H1 (cell line): ENCODE data around the gene ZFP57. TPM values are rescaled to one million over a fixed set of nuclear protein-coding genes. Genes with fewer than 3 reads are reported as not detected.
A peak's percentile ranks its signal among the peaks of the same experiment; 100 is the strongest.

Experiments
- CTCF ChIA-PET: fragments of 300-600 bp; sonication (Branson Sonifier 250); formaldehyde crosslinking; loops from one replicate; lab custom pipeline; 2021; ENCODE audit not compliant: partially characterized antibody; lab: Charles Lee
- POLR2A ChIA-PET: fragments of 300-600 bp; sonication (Branson Sonifier 250); formaldehyde crosslinking; loops from one replicate; lab custom pipeline; 2021; ENCODE audit warnings: inconsistent platforms; ENCODE audit not compliant: partially characterized antibody; lab: Charles Lee
- DNase-seq, 2 experiments: peaks; one replicate each; pipeline versions ENCODE4 v3.0.0 to v3.0.0-alpha.2; 2010 to 2022; ENCODE audit warnings: low spot score in 2 of 2, low read depth in 1 of 2, mixed read lengths in 1 of 2
- FAIRE-seq: peaks from 2 replicates; lab custom pipeline; 2011; peaks lifted over from hg19 to GRCh38; lab: Jason Lieb, UNC
- H2AFZ ChIP-seq: 2 replicates; pipeline ENCODE4 v1.8.1; 2012; ENCODE audit warnings: low read length, inconsistent platforms
- H2AK5ac ChIP-seq: 2 replicates; pipeline ENCODE4 v1.6.1; 2013; ENCODE audit warnings: low read depth, low read length
- H2BK120ac ChIP-seq: replicated peaks from 2 replicates; pipeline ENCODE3; 2013; ENCODE audit warnings: low read depth, low read length, inconsistent platforms
- H2BK12ac ChIP-seq: 2 replicates; pipeline ENCODE4 v1.6.1; 2013; ENCODE audit warnings: low read depth, low read length
- H2BK15ac ChIP-seq: 2 replicates; pipeline ENCODE4 v1.6.1; 2013; ENCODE audit warnings: low read length
- H2BK20ac ChIP-seq: 2 replicates; pipeline ENCODE4 v1.6.1; 2013; ENCODE audit warnings: low read length
- H2BK5ac ChIP-seq: 2 replicates; pipeline ENCODE4 v1.6.1; 2013; ENCODE audit warnings: low read depth, low read length
- H3K14ac ChIP-seq: 2 replicates; pipeline ENCODE4 v1.6.1; 2013; ENCODE audit warnings: inconsistent platforms; ENCODE audit not compliant: insufficient read length
- H3K18ac ChIP-seq: 2 replicates; pipeline ENCODE4 v1.6.1; 2013; ENCODE audit warnings: low read length; ENCODE audit errors: extremely low read depth
- H3K23ac ChIP-seq: 2 replicates; pipeline ENCODE4 v1.6.1; 2013; ENCODE audit warnings: inconsistent platforms; ENCODE audit not compliant: insufficient read length
- H3K23me2 ChIP-seq: 2 replicates; pipeline ENCODE4 v1.6.1; 2013; ENCODE audit warnings: low read depth, low read length
- H3K27ac ChIP-seq: 2 replicates; pipeline ENCODE4 v1.6.1; 2011; ENCODE audit warnings: low read depth, low read length, inconsistent platforms
- H3K27me3 ChIP-seq, 4 experiments: replicated peaks in 1 of 4; 1 replicate in 1 of 4; 2 replicates in 3 of 4; pipeline versions ENCODE4 v1.6.1 to v1.8.1; 2011 to 2013; ENCODE audit warnings: low read length in 3 of 4, mild to moderate bottlenecking in 3 of 4, inconsistent platforms in 2 of 4, mixed read lengths in 2 of 4, moderate library complexity in 1 of 4; ENCODE audit not compliant: control insufficient read depth in 3 of 4, insufficient read depth in 3 of 4; ENCODE audit errors: extremely low read depth in 1 of 4
- H3K36me3 ChIP-seq, 4 experiments: 2 replicates each; pipeline versions ENCODE4 v1.6.1 to v1.8.1; 2011 to 2013; ENCODE audit warnings: mild to moderate bottlenecking in 4 of 4, low read length in 3 of 4, moderate library complexity in 2 of 4, control low read depth in 1 of 4, inconsistent platforms in 1 of 4; ENCODE audit not compliant: insufficient read depth in 4 of 4, control insufficient read depth in 2 of 4
- H3K4ac ChIP-seq: replicated peaks from 2 replicates; pipeline ENCODE3; 2013; ENCODE audit warnings: low read length, low read depth, mixed read lengths, inconsistent platforms; ENCODE audit not compliant: insufficient read length
- H3K4me1 ChIP-seq, 4 experiments: replicated peaks in 1 of 4; 1 replicate in 1 of 4; 2 replicates in 3 of 4; pipeline versions ENCODE4 v1.6.1 to v1.8.1; 2011 to 2013; ENCODE audit warnings: low read length in 3 of 4, inconsistent platforms in 2 of 4, mixed read lengths in 1 of 4; ENCODE audit not compliant: insufficient read depth in 4 of 4, control insufficient read depth in 3 of 4
- H3K4me2 ChIP-seq, 2 experiments: 2 replicates each; pipeline versions ENCODE4 v1.6.1 to v1.8.1; 2011 to 2013; ENCODE audit warnings: low read depth in 2 of 2, low read length in 2 of 2, control low read depth in 1 of 2, inconsistent platforms in 1 of 2, mild to moderate bottlenecking in 1 of 2; ENCODE audit not compliant: insufficient read depth in 1 of 2
- H3K4me3 ChIP-seq, 4 experiments: fragments of 200-600, 300-600 bp in 1 of 4; sonication (generic), shearing (Covaris generic), sonication (Bioruptor Twin) in 1 of 4; 2 replicates each; pipeline versions ENCODE4 v1.5.1 to v1.8.1; 2011 to 2016; ENCODE audit warnings: low read length in 4 of 4, low read depth in 3 of 4, control low read depth in 2 of 4, inconsistent platforms in 2 of 4, mild to moderate bottlenecking in 2 of 4, mixed read lengths in 1 of 4, moderate library complexity in 1 of 4; ENCODE audit not compliant: insufficient read depth in 2 of 4; ENCODE audit errors: extremely low read depth in 1 of 4
- H3K56ac ChIP-seq: replicated peaks from 2 replicates; pipeline ENCODE3; 2013; ENCODE audit warnings: low read depth, mild to moderate bottlenecking, mixed read lengths, low read length, inconsistent platforms; ENCODE audit not compliant: insufficient read length
- H3K79me1 ChIP-seq: 2 replicates; pipeline ENCODE4 v1.6.1; 2013; ENCODE audit warnings: low read depth, low read length, control low read depth
- H3K79me2 ChIP-seq, 2 experiments: 2 replicates each; pipeline versions ENCODE4 v1.6.1 to v1.8.1; 2012 to 2013; ENCODE audit warnings: low read length in 2 of 2, mild to moderate bottlenecking in 2 of 2, inconsistent platforms in 1 of 2; ENCODE audit not compliant: insufficient read depth in 2 of 2, control insufficient read depth in 1 of 2
- H3K9ac ChIP-seq, 4 experiments: replicated peaks in 1 of 4; 1 replicate in 1 of 4; 2 replicates in 3 of 4; pipeline versions ENCODE4 v1.6.1 to v1.8.1; 2011 to 2013; ENCODE audit warnings: low read depth in 3 of 4, low read length in 3 of 4, control low read depth in 2 of 4, mild to moderate bottlenecking in 2 of 4, moderate library complexity in 2 of 4, inconsistent platforms in 1 of 4; ENCODE audit errors: extremely low read depth in 1 of 4
- H3K9me3 ChIP-seq, 2 experiments: 2 replicates each; pipeline versions ENCODE4 v1.6.1 to v1.8.1; 2012 to 2013; ENCODE audit warnings: mild to moderate bottlenecking in 2 of 2, moderate library complexity in 2 of 2, control low read depth in 1 of 2, inconsistent platforms in 1 of 2, low read depth in 1 of 2, low read length in 1 of 2, mixed read lengths in 1 of 2; ENCODE audit not compliant: insufficient read depth in 2 of 2
- H4K20me1 ChIP-seq, 2 experiments: replicated peaks in 1 of 2; 2 replicates each; pipeline versions ENCODE3 to v1.8.1; 2011 to 2013; ENCODE audit warnings: inconsistent platforms in 2 of 2, low read length in 2 of 2, mild to moderate bottlenecking in 1 of 2; ENCODE audit not compliant: insufficient read depth in 2 of 2, control insufficient read depth in 1 of 2
- H4K5ac ChIP-seq: 2 replicates; pipeline ENCODE4 v1.6.1; 2013; ENCODE audit warnings: low read length, low read depth, mixed read lengths, inconsistent platforms; ENCODE audit not compliant: insufficient read length
- H4K8ac ChIP-seq: 2 replicates; pipeline ENCODE4 v1.8.0; 2013; ENCODE audit warnings: mild to moderate bottlenecking, moderate library complexity, low read length, inconsistent platforms; ENCODE audit not compliant: insufficient read depth; ENCODE audit errors: extremely low read depth
- H4K91ac ChIP-seq: replicated peaks from 2 replicates; pipeline ENCODE3; 2013; ENCODE audit warnings: low read length, mixed read lengths, inconsistent platforms; ENCODE audit not compliant: insufficient read length
- ASH2L ChIP-seq: fragments of 200-600, 300-600 bp; sonication (generic); IDR thresholded peaks from one replicate; pipeline ENCODE4 v1.7.1; 2017; ENCODE audit warnings: low read length
- BCL11A ChIP-seq, 2 experiments: IDR thresholded peaks; one replicate each; pipeline ENCODE4 v1.6.1; 2011; ENCODE audit warnings: low read depth in 2 of 2, low read length in 2 of 2, mild to moderate bottlenecking in 2 of 2
- CBX8 ChIP-seq: fragments of 300-800, 300-1000 bp; sonication (generic); IDR thresholded peaks from 2 replicates; pipeline ENCODE4 v1.7.1; 2016; ENCODE audit warnings: low read depth, low read length, borderline replicate concordance
- CEBPB ChIP-seq: IDR thresholded peaks from 2 replicates; pipeline ENCODE4 v1.6.1; 2012; ENCODE audit warnings: low read depth, low read length
- CREB1 ChIP-seq: IDR thresholded peaks from 2 replicates; pipeline ENCODE4 v1.6.1; 2012; ENCODE audit warnings: inconsistent platforms
- MAFK ChIP-seq: IDR thresholded peaks from 2 replicates; pipeline ENCODE4 v1.6.1; 2012; ENCODE audit warnings: low read depth, mild to moderate bottlenecking, improper control_type of control experiment, low read length
- RBBP5 ChIP-seq: IDR thresholded peaks from 2 replicates; pipeline ENCODE4 v1.7.1; 2012; ENCODE audit warnings: low read depth, mild to moderate bottlenecking, inconsistent platforms, low read length, moderate library complexity, borderline replicate concordance
- SIN3A ChIP-seq, 2 experiments: IDR thresholded peaks in 1 of 2; conservative IDR thresholded peaks in 1 of 2; 2 replicates each; pipeline ENCODE4 v1.6.1; 2011 to 2012; ENCODE audit warnings: low read length in 2 of 2, improper control_type of control experiment in 1 of 2, low read depth in 1 of 2, mild to moderate bottlenecking in 1 of 2
- SP1 ChIP-seq: IDR thresholded peaks from 2 replicates; pipeline ENCODE4 v1.6.1; 2011; ENCODE audit warnings: low read depth, low read length
- USF2 ChIP-seq: IDR thresholded peaks from 2 replicates; pipeline ENCODE4 v1.6.1; 2011; ENCODE audit warnings: low read length, improper control_type of control experiment
- WGBS, 2 experiments: shearing (Covaris generic) in 1 of 2; methylation state at CpG; one replicate each; pipeline versions ENCODE4 v1.1.6 to v1.1.7; 2013 to 2015; ENCODE audit warnings: low lambda C conversion rate in 2 of 2, mixed read lengths in 2 of 2, inconsistent platforms in 1 of 2, low coverage in 1 of 2, missing lambda C conversion rate in 1 of 2; ENCODE audit not compliant: insufficient replicate concordance in 2 of 2, insufficient coverage in 1 of 2, insufficient read length in 1 of 2; ENCODE audit errors: extremely low coverage in 1 of 2, missing lambda C conversion rate in 1 of 2; 5-methylcytosine and 5-hydroxymethylcytosine counted together
- polyA plus RNA-seq, 7 experiments: library from polyadenylated mRNA; depleted of rRNA in 3 of 7; stranded (reverse) in 5 of 7; unstranded in 2 of 7; fragments of >200 nt in 5 of 7; fragments of 200-250 nt in 2 of 7; gene quantifications; 1 replicate in 5 of 7; 2 replicates in 1 of 7; 4 replicates in 1 of 7; pipeline versions ENCODE4 v1.2.1 to v1.2.3, GENCODE V29; 2011 to 2013; ENCODE audit warnings: missing spikeins in 2 of 7, mixed read lengths in 2 of 7
- total RNA-seq: library from RNA; stranded (reverse); fragmentation: NEBNext Ultra II Directional; extraction: Animal tissue kit (Norgen Biotek cat#: 25700); gene quantifications from 2 replicates; pipeline ENCODE4 v1.2.1, GENCODE V29; 2021

Gene ZFP57
- total and polyA plus RNA-seq, 2 of the 8 experiments (the other 6 are each of a cell fraction or from before 2014, with no cell fraction given) = 0.85 to 1.2 TPM

- WGBS, 2 experiments = 1% methylated on average over 17 of the region's 32 CpGs; no CpG with 5 or more reads in 1 of the 2 experiments
- peak overlapping the region; percentile 50 for H3K4ac ChIP-seq
- H3K27ac ChIP-seq = peak overlapping the region; percentile 25
- peak overlapping the region; percentile 51 to 65 (median 65) for H3K9ac ChIP-seq
- peak overlapping the region; percentile 96 for H4K5ac ChIP-seq
- H3K36me3 ChIP-seq = peaks cover 2 to 5% (median 2%) of the 10 kb centered on the region in 4 experiments; a peak in 5 of 8 replicates
- no peak overlapping the region for H3K23ac ChIP-seq
- H2AFZ ChIP-seq = 0 out of 2 replicates have a peak overlapping the region, but pooled peaks have one; percentile 28
- peak overlapping the region; percentile 80 for H2BK20ac ChIP-seq
- H3K56ac ChIP-seq = peak overlapping the region; percentile 78
- peak; percentile 70 for FAIRE-seq
- peak overlapping the region; percentile 79 to 93 for H3K4me2 ChIP-seq
- H2BK120ac ChIP-seq = peak overlapping the region; percentile 37
- H2BK5ac ChIP-seq = peak overlapping the region; percentile 90
- no peak overlapping the region for H3K14ac ChIP-seq
- peak overlapping the region; percentile 92; the same call in 1 of the 2 replicates for H2BK15ac ChIP-seq
- ChIA-PET CTCF (interaction anchor here (0.7 to 33.1 kb wide), 5 partner anchors 11 to 128 kb away, joined by 3 to 658 read pairs (median 4); partner anchors contain the start of gene MOG), POLR2A (interaction anchor here (0.8 to 5.3 kb wide), 10 partner anchors 9 to 32 kb away, joined by 3 to 33 read pairs (median 4); no protein-coding TSS in a partner anchor)
- peak overlapping the region; percentile 88 for H4K8ac ChIP-seq
- peak overlapping the region; percentile 98 for H3K18ac ChIP-seq
- H2BK12ac ChIP-seq = peak overlapping the region; percentile 70; the same call in 1 of the 2 replicates
- peaks cover 47% of the 10 kb centered on the region for H3K23me2 ChIP-seq
- H3K4me1 ChIP-seq = peaks cover 6 to 48% (median 33%) of the 10 kb centered on the region in 4 experiments
- H2AK5ac ChIP-seq = no peak overlapping the region
- H4K20me1 ChIP-seq = peaks cover 0 to 15% of the 10 kb centered on the region in 2 experiments
- peaks cover 10% of the 10 kb centered on the region for H3K79me1 ChIP-seq
- no peaks in the 10 kb centered on the region for H3K27me3 ChIP-seq
- peak; percentile 84 to 90 for DNase-seq
- H3K79me2 ChIP-seq = peaks cover 13 to 63% of the 10 kb centered on the region in 2 experiments
- H3K9me3 ChIP-seq = no peaks in the 10 kb centered on the region
- H3K4me3 ChIP-seq = peak overlapping the region; percentile 61 to 84 (median 69)
- peak overlapping the region; percentile 90 for H4K91ac ChIP-seq
- TF ChIP-seq CBX8 = no peak
- TF ChIP-seq SIN3A (conservative IDR thresholded peaks at IDR 0.05 in 1 of 2, IDR thresholded peaks at IDR 0.05 in 1 of 2; ENCODE audit: low read depth in 1 of 2, low read length in 2 of 2) = peak; percentile 67 to 86; a peak in 2 of 4 replicates
- no peak for TF ChIP-seq BCL11A (IDR thresholded peaks at IDR 0.05; ENCODE audit: low read depth in 2 of 2, low read length in 2 of 2)
- peak; percentile 84 for TF ChIP-seq SP1
- TF ChIP-seq RBBP5 = peak; percentile 72; the same call in 1 of the 2 replicates
- no peak for TF ChIP-seq CEBPB
- peak; percentile 56 for TF ChIP-seq ASH2L
- TF ChIP-seq USF2 = no peak
- TF ChIP-seq CREB1 = peak; percentile 45; the same call in 1 of the 2 replicates
- no peak for TF ChIP-seq MAFK
Observed at GRCh38 chr6:29628419-29629281, 52.3 kb downstream of the ZFP57 start.
